ENCODE data around the gene CEL.

DNA sequence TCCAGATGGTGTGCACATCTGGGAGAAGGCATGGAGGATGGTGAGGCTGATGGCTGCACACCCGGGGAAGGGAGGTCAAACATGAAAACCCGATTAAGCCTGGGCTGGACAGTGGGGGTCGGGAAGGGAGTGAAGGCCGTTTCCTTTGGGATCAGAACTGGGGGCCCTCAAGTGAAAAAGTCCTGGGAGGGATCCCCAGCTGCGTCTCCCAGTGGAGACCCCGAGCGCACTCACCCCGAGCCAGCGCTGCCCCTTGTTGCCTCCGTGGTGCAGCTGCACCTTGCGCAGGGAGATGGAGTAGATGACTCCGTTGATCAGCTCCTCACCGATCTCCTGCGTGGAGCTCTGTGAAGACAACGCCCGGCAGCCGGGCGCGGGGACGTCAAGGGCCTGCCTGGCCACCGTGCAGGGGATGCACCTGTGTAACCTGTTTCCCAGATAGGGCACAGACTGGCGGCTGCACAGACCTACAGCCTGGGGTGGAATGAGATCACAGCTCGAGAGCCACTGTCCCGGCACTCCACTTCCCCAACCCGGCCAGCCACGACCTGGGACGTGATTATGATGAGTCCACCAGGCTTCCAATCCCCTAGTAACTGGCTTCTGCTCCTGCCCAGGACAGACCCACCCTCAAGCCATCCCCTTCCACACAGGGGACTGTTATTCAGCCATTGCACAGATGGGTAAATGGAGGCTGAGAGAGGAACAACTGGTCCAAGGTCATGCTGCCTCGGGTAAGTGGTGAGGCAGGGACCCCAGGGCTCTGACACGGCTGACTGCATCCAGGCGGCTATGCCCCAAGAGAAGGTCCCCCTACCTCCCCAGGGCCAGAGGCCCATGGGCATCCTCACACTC lies 50.3 kb downstream of the CEL start:
- TF ChIP-seq, protein P1, sequence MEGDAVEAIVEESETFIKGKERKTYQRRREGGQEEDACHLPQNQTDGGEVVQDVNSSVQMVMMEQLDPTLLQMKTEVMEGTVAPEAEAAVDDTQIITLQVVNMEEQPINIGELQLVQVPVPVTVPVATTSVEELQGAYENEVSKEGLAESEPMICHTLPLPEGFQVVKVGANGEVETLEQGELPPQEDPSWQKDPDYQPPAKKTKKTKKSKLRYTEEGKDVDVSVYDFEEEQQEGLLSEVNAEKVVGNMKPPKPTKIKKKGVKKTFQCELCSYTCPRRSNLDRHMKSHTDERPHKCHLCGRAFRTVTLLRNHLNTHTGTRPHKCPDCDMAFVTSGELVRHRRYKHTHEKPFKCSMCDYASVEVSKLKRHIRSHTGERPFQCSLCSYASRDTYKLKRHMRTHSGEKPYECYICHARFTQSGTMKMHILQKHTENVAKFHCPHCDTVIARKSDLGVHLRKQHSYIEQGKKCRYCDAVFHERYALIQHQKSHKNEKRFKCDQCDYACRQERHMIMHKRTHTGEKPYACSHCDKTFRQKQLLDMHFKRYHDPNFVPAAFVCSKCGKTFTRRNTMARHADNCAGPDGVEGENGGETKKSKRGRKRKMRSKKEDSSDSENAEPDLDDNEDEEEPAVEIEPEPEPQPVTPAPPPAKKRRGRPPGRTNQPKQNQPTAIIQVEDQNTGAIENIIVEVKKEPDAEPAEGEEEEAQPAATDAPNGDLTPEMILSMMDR (IDR thresholded peaks at IDR 0.05): no peak
- no peak for TF ChIP-seq POLR2A (IDR thresholded peaks at IDR 0.05)
